ENCODE measurements around the gene IFNA4. TPM values are rescaled to one million over a fixed set of nuclear protein-coding genes. Genes with fewer than 3 reads are reported as not detected.
"Not testable (repeated sequence)": the region's sequence is repeated elsewhere in the genome, so short reads cannot be mapped to it uniquely, and the experiment has no call there.

Gene IFNA4
- total RNA-seq (not detected), polyA plus RNA-seq (not detected)
- long read RNA-seq, donor 1 = 0 reads
- long read RNA-seq, donor 2 = 0 reads
- long read RNA-seq, donor 3 = 0 reads

- H3K4me1 ChIP-seq (ENCODE audit: insufficient read depth); intact Hi-C loops (cut with DNase I); H3K4me3 ChIP-seq; DNase-seq; H3K9me3 ChIP-seq; H3K27ac ChIP-seq; H3K36me3 ChIP-seq; H3K27me3 ChIP-seq: not testable (repeated sequence)
- WGBS, 3 donors = 73 to 78% (median 76%) methylated on average over 3 of the region's 3 CpGs
These were observed at the start of gene IFNA4 for GRCh38 chr9:21187487-21187886. Gene IFNA4 (minus strand): TSS chr9:21187587. CDS start chr9:21187531, 56 bp downstream.

GRCh38 chr9:21236360-21236714 lies 49.0 kb upstream of the IFNA4 start:
- 13 to 31% (median 24%) methylated on average over 1 of the region's 1 CpG for WGBS, 3 donors
- H3K27ac ChIP-seq; H3K4me3 ChIP-seq; H3K36me3 ChIP-seq; H3K27me3 ChIP-seq; H3K9me3 ChIP-seq; DNase-seq; H3K4me1 ChIP-seq (ENCODE audit: insufficient read depth); intact Hi-C loops (cut with DNase I): not testable (repeated sequence)

GRCh38 chr9:21235468-21236359 lies 48.3 kb upstream of the IFNA4 start:
- H3K27ac ChIP-seq; H3K36me3 ChIP-seq; H3K27me3 ChIP-seq; DNase-seq; H3K4me1 ChIP-seq (ENCODE audit: insufficient read depth); intact Hi-C loops (cut with DNase I); H3K4me3 ChIP-seq; H3K9me3 ChIP-seq: not testable (repeated sequence)
- WGBS, 3 donors = 32 to 42% (median 33%) methylated on average over 8 of the region's 8 CpGs

- no peaks in the 10 kb centered on the region for H3K36me3 ChIP-seq
- no peaks in the 10 kb centered on the region for H3K27me3 ChIP-seq
- TF ChIP-seq CTCF (IDR thresholded peaks at IDR 0.05) (no peak), POLR2A (IDR thresholded peaks at IDR 0.05) (no peak), EP300 (IDR thresholded peaks at IDR 0.05) (no peak)
- no peaks in the 10 kb centered on the region for H3K9me3 ChIP-seq
- H3K27ac ChIP-seq = no peak overlapping the region
- no peak for DNase-seq
- 74 to 83% (median 78%) methylated on average over 4 of the region's 4 CpGs for WGBS, 3 donors
- intact Hi-C loops (cut with DNase I) = no loop called here
- H3K4me3 ChIP-seq = no peak overlapping the region
- no peaks in the 10 kb centered on the region for H3K4me1 ChIP-seq (ENCODE audit: insufficient read depth)
These were observed 46.8 kb upstream of the IFNA4 start for GRCh38 chr9:21234153-21234687.

- DNase-seq = no peak
- 83 to 92% (median 92%) methylated on average over 2 of the region's 2 CpGs for WGBS, 3 donors
- intact Hi-C loops (cut with DNase I) = no loop called here
- Histone ChIP-seq H3K27me3 (no peaks in the 10 kb centered on the region), H3K36me3 (no peaks in the 10 kb centered on the region), H3K4me1 (ENCODE audit: insufficient read depth) (no peaks in the 10 kb centered on the region), H3K9me3 (no peaks in the 10 kb centered on the region), H3K4me3 (no peak overlapping the region), H3K27ac (no peak overlapping the region)
- TF ChIP-seq CTCF (IDR thresholded peaks at IDR 0.05) = no peak
- TF ChIP-seq POLR2A (IDR thresholded peaks at IDR 0.05) = no peak
- TF ChIP-seq EP300 (IDR thresholded peaks at IDR 0.05) = no peak
These were observed 45.9 kb upstream of the IFNA4 start for GRCh38 chr9:21233258-21233657.

- Histone ChIP-seq H3K4me1 (ENCODE audit: insufficient read depth) (no peaks in the 10 kb centered on the region), H3K27me3 (no peaks in the 10 kb centered on the region), H3K27ac (no peak within 1 kb of the TSS), H3K4me3 (no peak within 1 kb of the TSS), H3K9me3 (no peaks in the 10 kb centered on the region), H3K36me3 (no peaks in the 10 kb centered on the region)
- no peak for DNase-seq
- TF ChIP-seq EP300 (IDR thresholded peaks at IDR 0.05) (no peak), CTCF (IDR thresholded peaks at IDR 0.05) (no peak), POLR2A (IDR thresholded peaks at IDR 0.05) (no peak)
- 60 to 62% (median 61%) methylated on average over 2 of the region's 2 CpGs for WGBS, 3 donors
- intact Hi-C loops (cut with DNase I) = no loop called here
These were observed 40.7 kb upstream of the IFNA4 start, which contains the start of gene IFNA17 for GRCh38 chr9:21228122-21228521. Gene IFNA17 (minus strand): TSS chr9:21228222. CDS start chr9:21228173, 49 bp downstream.

GRCh38 chr9:21217211-21217610 lies 29.8 kb upstream of the IFNA4 start, which contains the start of gene IFNA16:
Gene IFNA16 (minus strand): TSS chr9:21217311. CDS start chr9:21217305, 6 bp downstream.
- H3K4me1 ChIP-seq (ENCODE audit: insufficient read depth); H3K9me3 ChIP-seq; H3K36me3 ChIP-seq; H3K27me3 ChIP-seq; DNase-seq; H3K4me3 ChIP-seq; intact Hi-C loops (cut with DNase I); H3K27ac ChIP-seq: not testable (repeated sequence)
- 72 to 92% (median 88%) methylated on average over 1 of the region's 1 CpG for WGBS, 3 donors

Measured in ovary (tissue), 10 donors.